ENCODE data around the gene ZCCHC13. TPM values are rescaled to one million over a fixed set of nuclear protein-coding genes. Genes with fewer than 3 reads are reported as not detected.
A peak's percentile ranks its signal among the peaks of the same experiment; 100 is the strongest.
"Not testable (repeated sequence)": the region's sequence is repeated elsewhere in the genome, so short reads cannot be mapped to it uniquely, and the experiment has no call there.

The ZCCHC13 gene
- total RNA-seq, 2 experiments from 2014 or later = not detected

GRCh38 chrX:74342211-74342610 is 38.2 kb downstream of the ZCCHC13 start:
- H3K27ac Mint-ChIP-seq; POLR2A ChIA-PET; H3K36me3 Mint-ChIP-seq (ENCODE audit: low read depth); DNase-seq; H3K9me3 Mint-ChIP-seq; H3K4me3 Mint-ChIP-seq; H3K27me3 Mint-ChIP-seq; H3K4me1 Mint-ChIP-seq: not testable (repeated sequence)
- CTCF ChIA-PET = interaction anchor here (0.8 kb wide), 1 partner anchor 486 kb away, joined by 3 read pairs; no protein-coding TSS in a partner anchor

- H3K4me1 Mint-ChIP-seq = peaks cover 3% of the 10 kb centered on the region
- DNase-seq = peak; percentile 26
- no peaks in the 10 kb centered on the region for H3K9me3 Mint-ChIP-seq
- ChIA-PET POLR2A (no interaction called here), CTCF (interaction anchor here (0.8 to 2.3 kb wide), 3 partner anchors 12 to 210 kb away, joined by 3 to 5 read pairs (median 3); no protein-coding TSS in a partner anchor)
- no peak overlapping the region for H3K4me3 Mint-ChIP-seq
- no peak overlapping the region for H3K27ac Mint-ChIP-seq
- no peaks in the 10 kb centered on the region for H3K36me3 Mint-ChIP-seq (ENCODE audit: low read depth)
- peaks cover 5% of the 10 kb centered on the region for H3K27me3 Mint-ChIP-seq
Observed at GRCh38 chrX:74343343-74344279, 39.6 kb downstream of the ZCCHC13 start.

- Mint-ChIP-seq H3K27me3 (peaks cover 3% of the 10 kb centered on the region), H3K36me3 (ENCODE audit: low read depth) (no peaks in the 10 kb centered on the region), H3K9me3 (no peaks in the 10 kb centered on the region), H3K4me3 (no peak overlapping the region), H3K27ac (no peak overlapping the region), H3K4me1 (peaks cover 3% of the 10 kb centered on the region)
- ChIA-PET POLR2A (no interaction called here), CTCF (interaction anchor here (0.7 to 2.3 kb wide), 4 partner anchors 12 to 1769 kb away, joined by 3 to 6 read pairs (median 4); no protein-coding TSS in a partner anchor)
- no peak for DNase-seq
Observed at GRCh38 chrX:74344280-74344622, 40.3 kb downstream of the ZCCHC13 start.

GRCh38 chrX:74346088-74346487 is 42.1 kb downstream of the ZCCHC13 start:
- Mint-ChIP-seq H3K4me3 (no peak overlapping the region), H3K36me3 (ENCODE audit: low read depth) (no peaks in the 10 kb centered on the region), H3K27ac (no peak overlapping the region), H3K27me3 (no peaks in the 10 kb centered on the region), H3K4me1 (peaks cover 3% of the 10 kb centered on the region), H3K9me3 (no peaks in the 10 kb centered on the region)
- no peak for DNase-seq
- POLR2A ChIA-PET = no interaction called here
- CTCF ChIA-PET = no interaction called here

GRCh38 chrX:74349387-74349786 is 45.4 kb downstream of the ZCCHC13 start:
- peaks cover 4% of the 10 kb centered on the region for H3K4me1 Mint-ChIP-seq
- H3K4me3 Mint-ChIP-seq = no peak overlapping the region

GRCh38 chrX:74351760-74352159 is 47.8 kb downstream of the ZCCHC13 start:
- H3K9me3 Mint-ChIP-seq = no peaks in the 10 kb centered on the region
- no peaks in the 10 kb centered on the region for H3K27me3 Mint-ChIP-seq
- H3K27ac Mint-ChIP-seq = no peak overlapping the region
- H3K36me3 Mint-ChIP-seq (ENCODE audit: low read depth) = no peaks in the 10 kb centered on the region
- ChIA-PET POLR2A (no interaction called here), CTCF (no interaction called here)
- no peak for DNase-seq
- no peak overlapping the region for H3K4me3 Mint-ChIP-seq
- peaks cover 4% of the 10 kb centered on the region for H3K4me1 Mint-ChIP-seq

More at GRCh38 chrX:74349387-74349786, 45.4 kb downstream of the ZCCHC13 start:
- no peaks in the 10 kb centered on the region for H3K36me3 Mint-ChIP-seq (ENCODE audit: low read depth)
- no peak for DNase-seq
- ChIA-PET CTCF (no interaction called here), POLR2A (no interaction called here)
- H3K27me3 Mint-ChIP-seq = no peaks in the 10 kb centered on the region
- H3K27ac Mint-ChIP-seq = no peak overlapping the region
- H3K9me3 Mint-ChIP-seq = no peaks in the 10 kb centered on the region

- Mint-ChIP-seq H3K36me3 (ENCODE audit: low read depth) (no peaks in the 10 kb centered on the region), H3K4me1 (peaks cover 4% of the 10 kb centered on the region), H3K9me3 (no peaks in the 10 kb centered on the region), H3K27me3 (no peaks in the 10 kb centered on the region), H3K27ac (no peak overlapping the region), H3K4me3 (no peak overlapping the region)
- ChIA-PET POLR2A (no interaction called here), CTCF (no interaction called here)
- no peak for DNase-seq
Observed at GRCh38 chrX:74353984-74354383, 50.0 kb downstream of the ZCCHC13 start.

Other genes with a start within 250 kb of the ZCCHC13 start
- gene SLC16A2, start 117.3 kb downstream of the ZCCHC13 start, total RNA-seq = under 1 TPM in 1 of 2 experiments, not detected in 1; 0.05 TPM

Data from activated CD4-positive, alpha-beta memory T cell treated with anti-CD3 and anti-CD28 coated beads, Interleukin-2, amount 10 ng/mL, durations not matched to agents 7 days and 5 days (primary cell).